Colon (tissue), 2 donors: Measurements from ENCODE around the gene BRIP1.
"Not testable (repeated sequence)": the region's sequence is repeated elsewhere in the genome, so short reads cannot be mapped to it uniquely, and the experiment has no call there.

Experiments
- FAIRE-seq: peaks from 2 replicates; lab custom pipeline; 2012; peaks lifted over from hg19 to GRCh38; lab: Jason Lieb, UNC
- donor health status: control.
- donor health status: control.

BRIP1 gene

GRCh38 chr17:61698244-61698643 lies 165.1 kb downstream of the BRIP1 start:
- FAIRE-seq = no peak

- FAIRE-seq = no peak
Measured at GRCh38 chr17:61695779-61696337, 167.5 kb downstream of the BRIP1 start.

- no peak for FAIRE-seq
Measured at GRCh38 chr17:61694095-61694494, 169.2 kb downstream of the BRIP1 start.

DNA sequence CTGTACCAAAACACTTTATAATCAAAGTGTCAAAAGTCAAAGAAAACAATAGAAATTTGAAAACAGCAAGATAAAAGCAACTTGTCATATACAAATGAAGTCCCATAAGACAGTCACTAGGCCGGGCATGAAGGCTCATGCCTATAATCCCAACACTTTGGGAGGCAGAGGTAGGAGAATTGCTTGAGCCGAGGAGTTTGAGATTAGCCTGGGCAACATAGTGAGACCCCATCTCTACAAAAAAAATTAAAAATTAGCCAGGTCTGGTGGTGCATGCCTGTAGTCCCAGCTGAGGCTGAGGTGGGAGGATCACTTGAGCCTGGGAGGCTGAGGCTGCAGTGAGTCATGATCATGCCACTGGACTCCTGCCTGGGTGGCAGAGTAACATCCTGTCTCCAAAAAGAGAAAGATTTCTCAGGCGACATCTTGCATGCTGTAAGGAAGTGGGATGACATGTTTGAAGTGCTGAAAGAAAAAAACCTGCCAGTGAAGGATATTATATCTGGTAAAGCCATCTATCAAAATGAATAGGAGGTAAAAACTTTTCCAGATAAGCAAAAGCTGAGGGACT lies 173.6 kb downstream of the BRIP1 start:
- FAIRE-seq = no peak

GRCh38 chr17:61687769-61688168 lies 175.6 kb downstream of the BRIP1 start:
- no peak for FAIRE-seq

DNA sequence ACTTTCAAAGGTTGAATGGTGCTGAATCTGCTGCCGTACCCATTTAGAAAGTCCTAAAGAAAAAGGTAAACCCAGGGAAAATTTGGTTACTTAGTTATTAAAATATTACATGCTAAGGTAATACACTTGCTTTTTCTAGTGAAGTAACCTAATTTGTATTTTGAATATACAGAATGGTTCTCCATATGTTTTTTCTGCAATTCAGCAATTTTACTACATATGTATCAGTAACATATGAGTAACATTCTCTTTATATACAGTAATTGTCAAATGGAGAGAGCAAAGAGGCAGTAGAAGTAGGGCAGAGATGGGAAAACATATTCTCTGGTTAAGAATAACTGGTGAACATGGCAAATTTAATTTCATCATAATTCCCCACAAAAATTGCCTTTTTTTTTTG lies 177.2 kb downstream of the BRIP1 start:
- FAIRE-seq = no peak

- no peak for FAIRE-seq
Measured at GRCh38 chr17:61684818-61685217, 178.5 kb downstream of the BRIP1 start.

DNA sequence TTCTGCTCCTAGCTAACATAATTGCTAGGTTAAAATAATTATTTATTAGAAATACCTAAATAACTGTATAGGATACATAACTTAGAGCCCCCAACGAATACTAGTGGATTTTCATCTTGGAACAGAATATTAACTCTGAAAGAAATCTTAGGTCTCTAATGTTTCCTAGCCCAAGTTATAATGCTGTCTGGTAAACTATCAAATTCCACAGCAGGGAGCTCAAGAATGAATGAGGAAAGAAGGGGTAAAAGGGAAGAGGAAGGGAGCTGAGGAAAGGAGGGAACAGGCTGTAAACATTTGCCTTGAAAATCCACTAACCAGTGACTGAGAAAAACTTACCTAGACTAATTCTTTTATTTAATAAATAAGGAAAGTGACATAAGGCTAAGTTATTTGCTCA lies 179.2 kb downstream of the BRIP1 start:
- no peak for FAIRE-seq

- FAIRE-seq = no peak
Measured at GRCh38 chr17:61683466-61683865, 179.9 kb downstream of the BRIP1 start.

- FAIRE-seq = no peak
Measured at GRCh38 chr17:61680921-61681320, 182.4 kb downstream of the BRIP1 start.

GRCh38 chr17:61678339-61678738 lies 185.0 kb downstream of the BRIP1 start:
- FAIRE-seq = no peak

DNA sequence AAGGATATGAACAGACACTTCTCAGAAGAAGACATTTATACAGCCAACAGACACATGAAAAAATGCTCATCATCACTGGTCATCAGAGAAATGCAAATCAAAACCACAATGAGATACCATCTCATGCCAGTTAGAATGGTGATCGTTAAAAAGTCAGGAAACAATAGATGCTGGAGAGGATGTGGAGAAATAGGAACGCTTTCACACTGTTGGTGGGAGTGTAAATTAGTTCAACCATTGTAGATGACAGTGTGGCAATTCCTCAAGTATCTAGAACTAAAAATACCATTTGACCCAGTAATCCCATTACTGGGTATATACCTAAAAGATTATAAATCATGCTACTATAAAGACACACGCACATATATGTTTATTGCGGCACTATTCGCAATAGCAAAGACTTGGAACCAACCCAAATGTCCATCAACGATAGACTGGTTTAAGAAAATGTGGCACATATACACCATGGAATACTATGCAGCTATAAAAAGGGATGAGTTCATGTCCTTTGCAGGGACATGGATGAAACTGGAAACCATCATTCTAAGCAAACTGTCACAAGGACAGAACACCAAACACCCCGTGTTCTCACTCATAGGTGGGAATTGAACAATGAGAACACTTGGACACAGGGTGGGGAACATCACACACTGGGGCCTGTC lies 186.0 kb downstream of the BRIP1 start:
- FAIRE-seq = not testable (repeated sequence)

DNA sequence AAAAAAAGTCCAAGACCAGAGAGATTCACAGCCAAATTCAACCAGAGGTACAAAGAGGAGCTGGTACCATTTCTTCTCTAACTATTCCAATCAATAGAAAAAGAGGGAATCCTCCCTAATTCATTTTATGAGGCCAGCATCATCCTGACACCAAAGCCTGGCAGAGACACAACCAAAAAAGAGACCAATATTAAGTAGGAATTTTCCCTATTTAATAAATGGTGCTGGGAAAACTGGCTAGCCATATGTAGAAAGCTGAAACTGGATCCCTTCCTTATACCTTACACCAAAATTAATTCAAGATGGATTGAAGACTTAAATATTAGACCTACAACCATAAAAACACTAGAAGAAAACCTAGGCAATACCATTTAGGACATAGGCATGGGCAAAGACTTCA lies 186.8 kb downstream of the BRIP1 start:
- not testable (repeated sequence) for FAIRE-seq

DNA sequence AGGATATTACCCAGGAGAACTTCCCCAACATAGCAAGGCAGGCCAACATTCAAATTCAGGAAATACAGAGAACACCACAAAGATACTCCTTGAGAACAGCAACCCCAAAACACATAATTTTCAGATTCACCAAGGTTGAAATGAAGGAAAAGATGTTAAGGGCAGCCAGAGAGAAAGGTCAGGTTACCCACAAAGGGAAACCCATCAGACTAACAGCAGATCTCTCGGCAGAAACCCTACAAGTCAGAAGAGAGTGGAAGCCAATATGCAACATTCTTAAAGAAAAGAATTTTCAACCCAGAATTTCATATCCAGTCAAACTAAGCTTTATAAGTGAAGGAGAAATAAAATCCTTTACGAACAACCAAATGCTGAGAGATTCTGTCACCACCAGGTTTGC lies 188.7 kb downstream of the BRIP1 start:
- not testable (repeated sequence) for FAIRE-seq

DNA sequence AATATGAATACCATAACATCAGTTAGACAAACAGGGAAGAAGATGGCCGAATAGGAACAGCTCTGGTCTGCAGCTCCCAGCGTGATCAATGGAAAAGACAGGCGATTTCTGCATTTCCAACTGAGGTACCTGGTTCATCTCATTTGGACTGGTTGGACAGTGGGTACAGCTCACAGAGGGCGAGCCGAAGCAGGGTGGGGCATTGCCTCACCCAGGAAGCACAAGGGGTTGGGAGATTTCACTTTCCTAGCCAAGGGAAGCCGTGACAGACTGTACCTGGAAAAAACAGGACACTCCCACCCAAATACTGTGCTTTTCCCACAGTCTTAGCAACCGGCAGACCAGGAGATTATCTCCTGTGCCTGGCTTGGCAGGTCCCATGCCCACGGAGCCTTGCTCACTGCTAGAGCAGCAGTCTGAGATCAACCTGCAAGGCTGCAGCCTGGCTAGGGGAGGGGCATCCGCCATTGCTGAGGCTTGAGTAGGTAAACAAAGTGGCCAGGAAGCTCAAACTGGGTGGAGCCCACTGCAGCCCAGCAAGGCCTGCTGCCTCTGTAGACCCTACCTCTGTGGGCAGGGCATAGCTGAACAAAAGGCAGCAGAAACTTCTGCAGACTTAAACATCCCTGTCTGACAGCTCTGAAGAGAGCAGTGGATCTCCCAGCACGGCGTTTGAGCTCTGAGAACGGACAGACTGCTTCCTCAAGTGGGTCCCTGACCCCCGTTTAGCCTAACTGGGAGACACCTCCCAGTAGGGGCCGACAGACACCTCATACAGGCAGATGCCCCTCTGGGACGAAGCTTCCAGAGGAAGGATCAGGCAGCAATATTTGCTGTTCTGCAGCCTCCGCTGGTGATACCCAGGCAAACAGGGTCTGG lies 190.1 kb downstream of the BRIP1 start:
- not testable (repeated sequence) for FAIRE-seq

GRCh38 chr17:61672140-61672539 lies 191.2 kb downstream of the BRIP1 start:
- FAIRE-seq = no peak

- FAIRE-seq = no peak
Measured at GRCh38 chr17:61670691-61671090, 192.6 kb downstream of the BRIP1 start.

DNA sequence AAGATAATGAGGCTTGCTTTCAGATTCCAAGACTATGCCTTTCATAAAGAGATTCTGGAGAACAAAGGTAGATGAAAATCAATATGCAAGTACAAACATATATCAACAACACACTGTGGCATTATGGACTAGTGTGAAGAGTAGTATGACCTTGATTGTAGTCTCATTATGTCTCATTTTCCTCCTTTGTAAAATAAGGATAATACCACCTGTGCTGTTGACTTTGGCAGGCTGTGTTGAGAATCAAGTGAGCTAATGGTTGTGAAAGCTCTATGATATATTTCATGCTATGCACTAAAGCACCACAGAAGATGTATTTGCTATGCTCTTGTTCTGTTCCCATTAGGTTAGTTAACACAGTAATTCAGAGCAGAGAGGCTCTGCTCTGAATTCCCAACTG lies 193.8 kb downstream of the BRIP1 start:
- FAIRE-seq = no peak

GRCh38 chr17:61668486-61668885 lies 194.8 kb downstream of the BRIP1 start:
- FAIRE-seq = no peak

GRCh38 chr17:61666406-61667088 lies 196.8 kb downstream of the BRIP1 start:
- not testable (repeated sequence) for FAIRE-seq

- no peak for FAIRE-seq
Measured at GRCh38 chr17:61663310-61663709, 200.0 kb downstream of the BRIP1 start.

GRCh38 chr17:61662741-61663140 lies 200.6 kb downstream of the BRIP1 start:
- no peak for FAIRE-seq
